Prostate gland (tissue), 2 donors: ENCODE measurements around the gene AACS.

ENCODE experiments used
- POLR2A ChIP-seq: fragments of 450-650 bp; IDR thresholded peaks from one replicate; pipeline ENCODE4 v1.6.1; 2016; ENCODE audit warnings: antibody characterized with exemption, mild to moderate bottlenecking
- POLR2AphosphoS5 ChIP-seq: sonication (generic); formaldehyde crosslinking; IDR thresholded peaks from one replicate; pipeline ENCODE4 v1.6.1; 2017; ENCODE audit warnings: antibody characterized with exemption
- TF ChIP-seq, protein P1 (sequence below), 4 experiments: fragments of 200-600 bp in 2 of 4; fragments of 450-650 bp in 2 of 4; sonication (generic) in 2 of 4; IDR thresholded peaks; 1 replicate in 3 of 4; 2 replicates in 1 of 4; pipeline ENCODE4 v1.5.1; 2016 to 2019; ENCODE audit warnings: antibody characterized with exemption in 4 of 4, mild to moderate bottlenecking in 2 of 4, moderate library complexity in 2 of 4

DNA sequence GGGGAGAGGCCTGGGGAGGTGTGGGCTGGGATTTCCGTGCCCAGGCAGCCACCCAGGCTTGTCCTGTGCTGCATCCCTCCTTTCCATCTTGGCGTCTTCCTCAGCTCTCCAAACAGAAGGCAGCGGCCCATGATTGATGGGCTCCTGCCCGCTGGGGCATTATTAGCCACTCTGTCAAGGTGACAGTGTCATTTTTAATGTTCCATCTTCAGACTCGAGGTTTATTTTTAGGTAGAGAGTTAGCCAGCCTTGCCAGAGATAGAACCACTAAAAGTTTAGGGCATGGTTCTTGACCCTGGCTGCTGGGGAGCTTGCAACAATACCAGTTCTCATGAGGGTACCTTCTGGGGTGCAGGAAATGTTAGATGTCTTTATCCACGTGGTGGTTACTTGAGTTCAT, 90.1 kb downstream of the AACS start:
- TF ChIP-seq, protein P1, sequence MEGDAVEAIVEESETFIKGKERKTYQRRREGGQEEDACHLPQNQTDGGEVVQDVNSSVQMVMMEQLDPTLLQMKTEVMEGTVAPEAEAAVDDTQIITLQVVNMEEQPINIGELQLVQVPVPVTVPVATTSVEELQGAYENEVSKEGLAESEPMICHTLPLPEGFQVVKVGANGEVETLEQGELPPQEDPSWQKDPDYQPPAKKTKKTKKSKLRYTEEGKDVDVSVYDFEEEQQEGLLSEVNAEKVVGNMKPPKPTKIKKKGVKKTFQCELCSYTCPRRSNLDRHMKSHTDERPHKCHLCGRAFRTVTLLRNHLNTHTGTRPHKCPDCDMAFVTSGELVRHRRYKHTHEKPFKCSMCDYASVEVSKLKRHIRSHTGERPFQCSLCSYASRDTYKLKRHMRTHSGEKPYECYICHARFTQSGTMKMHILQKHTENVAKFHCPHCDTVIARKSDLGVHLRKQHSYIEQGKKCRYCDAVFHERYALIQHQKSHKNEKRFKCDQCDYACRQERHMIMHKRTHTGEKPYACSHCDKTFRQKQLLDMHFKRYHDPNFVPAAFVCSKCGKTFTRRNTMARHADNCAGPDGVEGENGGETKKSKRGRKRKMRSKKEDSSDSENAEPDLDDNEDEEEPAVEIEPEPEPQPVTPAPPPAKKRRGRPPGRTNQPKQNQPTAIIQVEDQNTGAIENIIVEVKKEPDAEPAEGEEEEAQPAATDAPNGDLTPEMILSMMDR (IDR thresholded peaks at IDR 0.05) = no peak
- TF ChIP-seq POLR2A (no peak), POLR2AphosphoS5 (no peak)
